ENCODE measurements around the gene KCNQ1OT1. TPM values are rescaled to one million over a fixed set of nuclear protein-coding genes. Genes with fewer than 3 reads are reported as not detected.
"Not testable (repeated sequence)": the region's sequence is repeated elsewhere in the genome, so short reads cannot be mapped to it uniquely, and the experiment has no call there.

KCNQ1OT1 gene
- total RNA-seq, 1 donor from 2014 or later = 14.3 TPM

GRCh38 chr11:2647167-2647566, 52.6 kb downstream of the KCNQ1OT1 start:
- TF ChIP-seq CTCF (IDR thresholded peaks at IDR 0.05; ENCODE audit: partially characterized antibody, unreplicated experiment) = no peak
- no peak for DNase-seq
- Mint-ChIP-seq H3K9me3 (ENCODE audit: unreplicated experiment) (peaks cover 72% of the 10 kb centered on the region), H3K36me3 (ENCODE audit: unreplicated experiment) (peaks cover 83% of the 10 kb centered on the region), H3K4me1 (ENCODE audit: low read depth, unreplicated experiment) (no peaks in the 10 kb centered on the region), H3K27me3 (ENCODE audit: unreplicated experiment) (peaks cover 19% of the 10 kb centered on the region), H3K4me3 (ENCODE audit: unreplicated experiment) (no peak overlapping the region), H3K27ac (ENCODE audit: unreplicated experiment) (no peak overlapping the region)

- H3K36me3 Mint-ChIP-seq (ENCODE audit: unreplicated experiment) = peaks cover 82% of the 10 kb centered on the region
- no peak overlapping the region for H3K4me3 Mint-ChIP-seq (ENCODE audit: unreplicated experiment)
- peaks cover 74% of the 10 kb centered on the region for H3K9me3 Mint-ChIP-seq (ENCODE audit: unreplicated experiment)
- H3K27ac Mint-ChIP-seq (ENCODE audit: unreplicated experiment) = no peak overlapping the region
- peaks cover 22% of the 10 kb centered on the region for H3K27me3 Mint-ChIP-seq (ENCODE audit: unreplicated experiment)
- no peak for DNase-seq
- no peak for TF ChIP-seq CTCF (IDR thresholded peaks at IDR 0.05; ENCODE audit: partially characterized antibody, unreplicated experiment)
- no peaks in the 10 kb centered on the region for H3K4me1 Mint-ChIP-seq (ENCODE audit: low read depth, unreplicated experiment)
These were observed 54.0 kb downstream of the KCNQ1OT1 start for GRCh38 chr11:2645779-2646118.

GRCh38 chr11:2644844-2645778, 54.7 kb downstream of the KCNQ1OT1 start:
- Mint-ChIP-seq H3K9me3 (ENCODE audit: unreplicated experiment) (peaks cover 72% of the 10 kb centered on the region), H3K36me3 (ENCODE audit: unreplicated experiment) (peaks cover 82% of the 10 kb centered on the region), H3K4me1 (ENCODE audit: low read depth, unreplicated experiment) (no peaks in the 10 kb centered on the region), H3K27ac (ENCODE audit: unreplicated experiment) (no peak overlapping the region), H3K27me3 (ENCODE audit: unreplicated experiment) (peaks cover 26% of the 10 kb centered on the region), H3K4me3 (ENCODE audit: unreplicated experiment) (no peak overlapping the region)
- DNase-seq = no peak
- no peak for TF ChIP-seq CTCF (IDR thresholded peaks at IDR 0.05; ENCODE audit: partially characterized antibody, unreplicated experiment)

- Mint-ChIP-seq H3K4me1 (ENCODE audit: low read depth, unreplicated experiment) (no peaks in the 10 kb centered on the region), H3K27me3 (ENCODE audit: unreplicated experiment) (peaks cover 28% of the 10 kb centered on the region), H3K4me3 (ENCODE audit: unreplicated experiment) (no peak overlapping the region), H3K9me3 (ENCODE audit: unreplicated experiment) (peaks cover 76% of the 10 kb centered on the region), H3K36me3 (ENCODE audit: unreplicated experiment) (peaks cover 75% of the 10 kb centered on the region), H3K27ac (ENCODE audit: unreplicated experiment) (no peak overlapping the region)
- DNase-seq = no peak
- TF ChIP-seq CTCF (IDR thresholded peaks at IDR 0.05; ENCODE audit: partially characterized antibody, unreplicated experiment) = no peak
These were observed 56.0 kb downstream of the KCNQ1OT1 start for GRCh38 chr11:2643746-2644145.

GRCh38 chr11:2641623-2642022, 58.2 kb downstream of the KCNQ1OT1 start:
- DNase-seq = no peak
- peaks cover 76% of the 10 kb centered on the region for H3K36me3 Mint-ChIP-seq (ENCODE audit: unreplicated experiment)
- peaks cover 77% of the 10 kb centered on the region for H3K9me3 Mint-ChIP-seq (ENCODE audit: unreplicated experiment)
- H3K27ac Mint-ChIP-seq (ENCODE audit: unreplicated experiment) = no peak overlapping the region
- H3K4me1 Mint-ChIP-seq (ENCODE audit: low read depth, unreplicated experiment) = no peaks in the 10 kb centered on the region
- no peak overlapping the region for H3K4me3 Mint-ChIP-seq (ENCODE audit: unreplicated experiment)
- TF ChIP-seq CTCF (IDR thresholded peaks at IDR 0.05; ENCODE audit: partially characterized antibody, unreplicated experiment) = no peak
- H3K27me3 Mint-ChIP-seq (ENCODE audit: unreplicated experiment) = peaks cover 34% of the 10 kb centered on the region

GRCh38 chr11:2639763-2640162, 60.0 kb downstream of the KCNQ1OT1 start:
- not testable (repeated sequence) for H3K27ac Mint-ChIP-seq (ENCODE audit: unreplicated experiment); H3K4me1 Mint-ChIP-seq (ENCODE audit: low read depth, unreplicated experiment); H3K4me3 Mint-ChIP-seq (ENCODE audit: unreplicated experiment); DNase-seq
- peaks cover 34% of the 10 kb centered on the region for H3K27me3 Mint-ChIP-seq (ENCODE audit: unreplicated experiment)
- H3K9me3 Mint-ChIP-seq (ENCODE audit: unreplicated experiment) = peaks cover 72% of the 10 kb centered on the region
- H3K36me3 Mint-ChIP-seq (ENCODE audit: unreplicated experiment) = peaks cover 63% of the 10 kb centered on the region

All from glutamatergic neuron (in vitro differentiated cells).